CD4-positive, alpha-beta T cell (primary cell): ENCODE results near the gene TXNDC12. TPM values are rescaled to one million over a fixed set of nuclear protein-coding genes. Genes with fewer than 3 reads are reported as not detected.

Experiments
- ATAC-seq: fragments of 200-7000 bp; cut with Tn5 transposase; one replicate; pipeline ENCODE4 v1.10.0; 2022; ENCODE audit warnings: mild to moderate bottlenecking; ENCODE audit not compliant: poor library complexity
- CTCF ChIA-PET: fragments of 350-600 bp; sonication (Branson Sonifier 250); formaldehyde crosslinking; loops from one replicate; lab custom pipeline; 2021; ENCODE audit warnings: antibody characterized with exemption, inconsistent platforms; lab: Charles Lee
- POLR2A ChIA-PET: fragments of 350-600 bp; sonication (Branson Sonifier 250); formaldehyde crosslinking; loops from one replicate; lab custom pipeline; 2021; ENCODE audit warnings: antibody characterized with exemption, inconsistent platforms; lab: Charles Lee
- DNase-seq, 14 experiments: peaks; one replicate each; pipeline ENCODE4 v3.0.0-alpha.2; 2013 to 2020; ENCODE audit warnings: mixed read lengths in 2 of 14
- H3K27ac ChIP-seq, 2 donors: one replicate each; pipeline versions ENCODE4 v1.5.1 to v1.7.0; 2013; ENCODE audit warnings: low read length in 2 of 2, low read depth in 1 of 2, mild to moderate bottlenecking in 1 of 2
- H3K27me3 ChIP-seq, 2 experiments: 1 replicate in 1 of 2; 2 replicates in 1 of 2; pipeline versions ENCODE4 v1.6.1 to v1.7.0; 2013; ENCODE audit warnings: low read length in 2 of 2, control low read depth in 1 of 2, mild to moderate bottlenecking in 1 of 2, moderate library complexity in 1 of 2; ENCODE audit not compliant: insufficient read depth in 2 of 2, control insufficient read depth in 1 of 2
- H3K36me3 ChIP-seq: one replicate; pipeline ENCODE4 v1.6.1; 2013; ENCODE audit warnings: low read length, control low read depth; ENCODE audit not compliant: insufficient read depth
- H3K4me1 ChIP-seq: one replicate; pipeline ENCODE4 v1.6.1; 2013; ENCODE audit warnings: low read length, control low read depth; ENCODE audit not compliant: insufficient read depth
- H3K4me3 ChIP-seq: one replicate; pipeline ENCODE4 v1.5.1; 2013; ENCODE audit warnings: mild to moderate bottlenecking, low read length, moderate library complexity
- H3K9me3 ChIP-seq, 2 experiments: 1 replicate in 1 of 2; 2 replicates in 1 of 2; pipeline versions ENCODE4 v1.6.1 to v1.7.0; 2013; ENCODE audit warnings: low read length in 2 of 2, mild to moderate bottlenecking in 2 of 2, control low read depth in 1 of 2, moderate library complexity in 1 of 2; ENCODE audit not compliant: control insufficient read depth in 1 of 2, insufficient read depth in 1 of 2
- H3K27ac Mint-ChIP-seq: one replicate; pipeline ENCODE4 v1.8.0; 2020; ENCODE audit warnings: mixed read lengths
- H3K27me3 Mint-ChIP-seq: one replicate; pipeline ENCODE4 v1.8.0; 2021; ENCODE audit warnings: mixed read lengths
- H3K36me3 Mint-ChIP-seq: one replicate; pipeline ENCODE4 v1.8.0; 2021; ENCODE audit warnings: low read depth, mixed read lengths
- H3K4me1 Mint-ChIP-seq: one replicate; pipeline ENCODE4 v1.8.0; 2021; ENCODE audit warnings: low read depth, mixed read lengths
- H3K4me3 Mint-ChIP-seq: one replicate; pipeline ENCODE4 v1.8.0; 2020; ENCODE audit warnings: mild to moderate bottlenecking, mixed read lengths
- H3K9me3 Mint-ChIP-seq: one replicate; pipeline ENCODE4 v1.8.0; 2020; ENCODE audit warnings: mixed read lengths
- intact Hi-C, 2 experiments: fragments of 100-400 bp; cut with DNase I in 1 of 2; cut with micrococcal nuclease in 1 of 2; formaldehyde crosslinking; loops; one replicate each; pipeline versions ENCODE4 v1.15.1 to v1.9.0; 2023 to 2025; cut with DNase I, micrococcal nuclease
- total RNA-seq, 174 experiments: library from RNA in 2 of 174; stranded (reverse) in 2 of 174; gene quantifications; one replicate each; pipeline ENCODE4 v1.2.3 and lab custom pipeline; 2021 to 2026
- TF ChIP-seq, protein P1 (sequence below): fragments of 200-600 bp; IDR thresholded peaks from one replicate; pipeline ENCODE4 v1.8.0; 2022; ENCODE audit warnings: antibody characterized with exemption, mild to moderate bottlenecking

Gene TXNDC12
- total RNA-seq, 2 experiments from 2014 or later, result 14.3 to 15.4 TPM

GRCh38 chr1:52056163-52056936, 1.4 kb upstream of the TXNDC12 start, which contains the start of gene BTF3L4:
Gene BTF3L4 (plus strand): TSS chr1:52056295. CDS start chr1:52059848, 3,553 bp downstream.
- ChIA-PET POLR2A (interaction anchor here (0.6 to 3.3 kb wide), 13 partner anchors 9 to 958 kb away, joined by 3 to 63 read pairs (median 4); partner anchors contain the start of genes CC2D1B, EPS15, KTI12 and ORC1), CTCF (interaction anchor here (1.3 to 1.5 kb wide), 2 partner anchors 11 to 23 kb away, joined by 3 to 5 read pairs; partner anchors contain the start of gene KTI12)
- DNase-seq (peak; percentile 85 to 95 (median 90)), ATAC-seq (peak; percentile 96)
- Histone ChIP-seq H3K9me3 (no peaks in the 10 kb centered on the region), H3K4me3 (peak within 1 kb of the TSS; percentile 88), H3K4me1 (peaks cover 26% of the 10 kb centered on the region), H3K27ac (peak within 1 kb of the TSS; percentile 83 to 84), H3K27me3 (no peaks in the 10 kb centered on the region), H3K36me3 (peaks cover 21% of the 10 kb centered on the region)
- H3K9me3 Mint-ChIP-seq, result no peaks in the 10 kb centered on the region
- TF ChIP-seq, protein P1, sequence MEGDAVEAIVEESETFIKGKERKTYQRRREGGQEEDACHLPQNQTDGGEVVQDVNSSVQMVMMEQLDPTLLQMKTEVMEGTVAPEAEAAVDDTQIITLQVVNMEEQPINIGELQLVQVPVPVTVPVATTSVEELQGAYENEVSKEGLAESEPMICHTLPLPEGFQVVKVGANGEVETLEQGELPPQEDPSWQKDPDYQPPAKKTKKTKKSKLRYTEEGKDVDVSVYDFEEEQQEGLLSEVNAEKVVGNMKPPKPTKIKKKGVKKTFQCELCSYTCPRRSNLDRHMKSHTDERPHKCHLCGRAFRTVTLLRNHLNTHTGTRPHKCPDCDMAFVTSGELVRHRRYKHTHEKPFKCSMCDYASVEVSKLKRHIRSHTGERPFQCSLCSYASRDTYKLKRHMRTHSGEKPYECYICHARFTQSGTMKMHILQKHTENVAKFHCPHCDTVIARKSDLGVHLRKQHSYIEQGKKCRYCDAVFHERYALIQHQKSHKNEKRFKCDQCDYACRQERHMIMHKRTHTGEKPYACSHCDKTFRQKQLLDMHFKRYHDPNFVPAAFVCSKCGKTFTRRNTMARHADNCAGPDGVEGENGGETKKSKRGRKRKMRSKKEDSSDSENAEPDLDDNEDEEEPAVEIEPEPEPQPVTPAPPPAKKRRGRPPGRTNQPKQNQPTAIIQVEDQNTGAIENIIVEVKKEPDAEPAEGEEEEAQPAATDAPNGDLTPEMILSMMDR, result no peak
- H3K4me1 Mint-ChIP-seq, result peaks cover 71% of the 10 kb centered on the region
- peaks cover 44% of the 10 kb centered on the region for H3K36me3 Mint-ChIP-seq
- no peaks in the 10 kb centered on the region for H3K27me3 Mint-ChIP-seq
- peak within 1 kb of the TSS; percentile 92 for H3K27ac Mint-ChIP-seq
- peak within 1 kb of the TSS; percentile 97 for H3K4me3 Mint-ChIP-seq
- intact Hi-C loops, result loop anchor here (1.0 to 10.0 kb wide), 9 partner anchors 23 to 1888 kb away; partner anchors contain the start of genes CC2D1B (in 1 of the 2), CPT2 (in 1 of the 2), EPS15 (in 1 of the 2) and IFT25 (in 1 of the 2)

GRCh38 chr1:52055866-52056162, 823 bp upstream of the TXNDC12 start:
- no peak for ATAC-seq
- peaks cover 72% of the 10 kb centered on the region for H3K4me1 Mint-ChIP-seq

More at GRCh38 chr1:52055866-52056162, 823 bp upstream of the TXNDC12 start:
- peaks cover 26% of the 10 kb centered on the region for H3K4me1 ChIP-seq
- DNase-seq, result no peak
- no peaks in the 10 kb centered on the region for H3K9me3 ChIP-seq
- H3K36me3 Mint-ChIP-seq, result peaks cover 43% of the 10 kb centered on the region
- H3K4me3 Mint-ChIP-seq, result peak overlapping the region; percentile 97
- CTCF ChIA-PET, result interaction anchor here (1.3 to 1.5 kb wide), 2 partner anchors 10 to 22 kb away, joined by 3 to 5 read pairs; partner anchors contain the start of gene KTI12
- no peaks in the 10 kb centered on the region for H3K27me3 ChIP-seq
- no peaks in the 10 kb centered on the region for H3K27me3 Mint-ChIP-seq
- POLR2A ChIA-PET, result interaction anchor here (0.6 to 3.3 kb wide), 10 partner anchors 9 to 959 kb away, joined by 3 to 63 read pairs (median 4); partner anchors contain the start of genes CC2D1B, EPS15, KTI12 and ORC1
- peak overlapping the region; percentile 88 for H3K4me3 ChIP-seq
- intact Hi-C loops, result loop anchor here (1.0 to 10.0 kb wide), 9 partner anchors 23 to 1889 kb away; partner anchors contain the start of genes CC2D1B (in 1 of the 2), CPT2 (in 1 of the 2), EPS15 (in 1 of the 2) and IFT25 (in 1 of the 2)
- H3K27ac ChIP-seq, result peak overlapping the region; percentile 71 to 83
- peaks cover 15% of the 10 kb centered on the region for H3K36me3 ChIP-seq
- no peaks in the 10 kb centered on the region for H3K9me3 Mint-ChIP-seq
- TF ChIP-seq, protein P1, result no peak
- peak overlapping the region; percentile 92 for H3K27ac Mint-ChIP-seq
